Mesothelial cell of epicardium (in vitro differentiated cells): ENCODE data around the gene LZIC. TPM values are rescaled to one million over a fixed set of nuclear protein-coding genes. Genes with fewer than 3 reads are reported as not detected.
A peak's percentile ranks its signal among the peaks of the same experiment; 100 is the strongest.

Experiments
- DNase-seq, 2 experiments: peaks; one replicate each; pipeline ENCODE4 v3.0.0; 2021; ENCODE audit warnings: low spot score in 2 of 2; ENCODE audit not compliant: unreplicated experiment in 2 of 2
- H3K27ac Mint-ChIP-seq: 2 replicates; pipeline ENCODE4 v1.8.0; 2021; ENCODE audit warnings: mixed read lengths
- H3K27me3 Mint-ChIP-seq: 2 replicates; pipeline ENCODE4 v1.8.0; 2021; ENCODE audit warnings: low read depth, mixed read lengths
- H3K36me3 Mint-ChIP-seq: 2 replicates; pipeline ENCODE4 v1.8.0; 2021; ENCODE audit warnings: mixed read lengths
- H3K4me1 Mint-ChIP-seq: 2 replicates; pipeline ENCODE4 v1.8.0; 2021; ENCODE audit warnings: mixed read lengths
- H3K4me3 Mint-ChIP-seq: 2 replicates; pipeline ENCODE4 v1.8.0; 2021; ENCODE audit warnings: mild to moderate bottlenecking, moderate library complexity, mixed read lengths
- H3K9me3 Mint-ChIP-seq: 2 replicates; pipeline ENCODE4 v1.8.0; 2021; ENCODE audit warnings: mixed read lengths
- CTCF ChIP-seq: fragments of 200-600 bp; sonication (generic); IDR thresholded peaks from one replicate; pipeline ENCODE4 v1.5.0; 2021; ENCODE audit warnings: antibody characterized with exemption; ENCODE audit not compliant: unreplicated experiment
- total RNA-seq: library from RNA; stranded (reverse); gene quantifications from 3 replicates; pipeline ENCODE4 v1.2.1, GENCODE V29; 2021

The LZIC gene
- total RNA-seq, 1 donor from 2014 or later, result 35.1 TPM

- H3K27me3 Mint-ChIP-seq, result no peaks in the 10 kb centered on the region
- H3K4me1 Mint-ChIP-seq, result peaks cover 29% of the 10 kb centered on the region
- no peaks in the 10 kb centered on the region for H3K9me3 Mint-ChIP-seq
- no peak for DNase-seq
- H3K4me3 Mint-ChIP-seq, result no peak overlapping the region
- TF ChIP-seq CTCF, result no peak
- H3K36me3 Mint-ChIP-seq, result no peaks in the 10 kb centered on the region
- H3K27ac Mint-ChIP-seq, result no peak overlapping the region
Measured at GRCh38 chr1:9905010-9905409, 38.2 kb downstream of the LZIC start.

- Mint-ChIP-seq H3K4me3 (no peak overlapping the region), H3K9me3 (no peaks in the 10 kb centered on the region), H3K27ac (no peak overlapping the region), H3K4me1 (peaks cover 29% of the 10 kb centered on the region), H3K36me3 (no peaks in the 10 kb centered on the region), H3K27me3 (no peaks in the 10 kb centered on the region)
- no peak for TF ChIP-seq CTCF
- DNase-seq, result no peak
Measured at GRCh38 chr1:9904596-9904995, 38.6 kb downstream of the LZIC start.

- no peaks in the 10 kb centered on the region for H3K9me3 Mint-ChIP-seq
Measured at GRCh38 chr1:9903801-9904527, 39.2 kb downstream of the LZIC start.

GRCh38 chr1:9902060-9902452, 41.1 kb downstream of the LZIC start:
- peaks cover 13% of the 10 kb centered on the region for H3K4me1 Mint-ChIP-seq
- H3K4me3 Mint-ChIP-seq, result no peak overlapping the region
- H3K36me3 Mint-ChIP-seq, result no peaks in the 10 kb centered on the region
- DNase-seq, result no peak
- H3K9me3 Mint-ChIP-seq, result no peaks in the 10 kb centered on the region
- TF ChIP-seq CTCF, result no peak
- no peak overlapping the region for H3K27ac Mint-ChIP-seq
- no peaks in the 10 kb centered on the region for H3K27me3 Mint-ChIP-seq

More at GRCh38 chr1:9903801-9904527, 39.2 kb downstream of the LZIC start:
- no peak overlapping the region for H3K4me3 Mint-ChIP-seq
- no peaks in the 10 kb centered on the region for H3K36me3 Mint-ChIP-seq
- no peak for DNase-seq
- TF ChIP-seq CTCF, result no peak
- H3K27me3 Mint-ChIP-seq, result no peaks in the 10 kb centered on the region
- H3K27ac Mint-ChIP-seq, result no peak overlapping the region
- peaks cover 22% of the 10 kb centered on the region for H3K4me1 Mint-ChIP-seq

- Mint-ChIP-seq H3K4me3 (no peak overlapping the region), H3K9me3 (no peaks in the 10 kb centered on the region), H3K27ac (peak overlapping the region; percentile 89), H3K36me3 (no peaks in the 10 kb centered on the region), H3K4me1 (peaks cover 13% of the 10 kb centered on the region), H3K27me3 (no peaks in the 10 kb centered on the region)
- DNase-seq, result no peak
- no peak for TF ChIP-seq CTCF
Measured at GRCh38 chr1:9901148-9902059, 41.8 kb downstream of the LZIC start.
